HEK293 (cell line): ENCODE measurements around the gene CD244.

ENCODE experiments used
- HOXA7 ChIP-seq: sonication (generic); formaldehyde crosslinking; IDR thresholded peaks from 2 replicates; pipeline ENCODE4 v1.8.1; 2022; ENCODE audit warnings: missing genetic modification reagents, borderline replicate concordance
- ZBTB8A ChIP-seq: fragments of 450-650 bp; formaldehyde crosslinking; IDR thresholded peaks from 2 replicates; pipeline ENCODE4 v1.5.1; 2016; ENCODE audit warnings: missing biosample characterization, missing genetic modification characterization
- ZFP3 ChIP-seq: fragments of 450-650 bp; formaldehyde crosslinking; IDR thresholded peaks from 2 replicates; pipeline ENCODE4 v1.5.1; 2016; ENCODE audit warnings: low read depth, missing biosample characterization, missing genetic modification characterization
- ZNF610 ChIP-seq: fragments of 450-650 bp; formaldehyde crosslinking; IDR thresholded peaks from 2 replicates; pipeline ENCODE4 v1.5.1; 2016; ENCODE audit warnings: missing biosample characterization, missing genetic modification characterization, borderline replicate concordance
- ZNF629 ChIP-seq: fragments of 450-650 bp; formaldehyde crosslinking; IDR thresholded peaks from 2 replicates; pipeline ENCODE4 v1.5.1; 2017; ENCODE audit warnings: missing biosample characterization, missing genetic modification characterization
- TF ChIP-seq, protein P1 (sequence below): fragments of 450-650 bp; formaldehyde crosslinking; IDR thresholded peaks from 2 replicates; pipeline ENCODE4 v1.5.1; 2016; ENCODE audit warnings: missing biosample characterization, missing genetic modification characterization
- TF ChIP-seq, protein P2 (sequence below): fragments of 450-650 bp; formaldehyde crosslinking; conservative IDR thresholded peaks from 2 replicates; pipeline ENCODE4 v1.5.1; 2016; ENCODE audit warnings: low read depth, missing biosample characterization, missing genetic modification characterization
- TF ChIP-seq, protein P3 (sequence below): fragments of 450-650 bp; formaldehyde crosslinking; IDR thresholded peaks from 2 replicates; pipeline ENCODE4 v1.5.1; 2016; ENCODE audit warnings: missing biosample characterization, missing genetic modification characterization

DNA sequence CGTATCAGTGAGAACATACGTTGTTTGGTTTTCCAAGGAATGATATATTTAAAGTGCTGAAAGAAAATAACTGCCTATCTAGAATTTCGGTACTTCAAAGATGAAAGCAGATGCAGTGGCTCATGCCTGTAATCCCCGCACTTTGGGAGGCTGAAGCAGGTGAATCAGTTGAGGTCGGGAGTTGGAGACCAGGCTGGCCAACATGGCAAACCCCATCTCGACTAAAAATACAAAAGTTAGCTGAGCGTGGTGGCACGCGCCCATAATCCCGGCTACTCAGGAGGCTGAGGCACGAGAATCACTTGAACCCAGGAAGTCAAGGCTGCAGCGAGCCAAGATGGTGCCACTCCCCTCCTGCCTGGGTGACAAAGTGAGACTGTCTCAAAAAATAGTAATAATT, 16.4 kb downstream of the CD244 start:
- TF ChIP-seq, protein P1, sequence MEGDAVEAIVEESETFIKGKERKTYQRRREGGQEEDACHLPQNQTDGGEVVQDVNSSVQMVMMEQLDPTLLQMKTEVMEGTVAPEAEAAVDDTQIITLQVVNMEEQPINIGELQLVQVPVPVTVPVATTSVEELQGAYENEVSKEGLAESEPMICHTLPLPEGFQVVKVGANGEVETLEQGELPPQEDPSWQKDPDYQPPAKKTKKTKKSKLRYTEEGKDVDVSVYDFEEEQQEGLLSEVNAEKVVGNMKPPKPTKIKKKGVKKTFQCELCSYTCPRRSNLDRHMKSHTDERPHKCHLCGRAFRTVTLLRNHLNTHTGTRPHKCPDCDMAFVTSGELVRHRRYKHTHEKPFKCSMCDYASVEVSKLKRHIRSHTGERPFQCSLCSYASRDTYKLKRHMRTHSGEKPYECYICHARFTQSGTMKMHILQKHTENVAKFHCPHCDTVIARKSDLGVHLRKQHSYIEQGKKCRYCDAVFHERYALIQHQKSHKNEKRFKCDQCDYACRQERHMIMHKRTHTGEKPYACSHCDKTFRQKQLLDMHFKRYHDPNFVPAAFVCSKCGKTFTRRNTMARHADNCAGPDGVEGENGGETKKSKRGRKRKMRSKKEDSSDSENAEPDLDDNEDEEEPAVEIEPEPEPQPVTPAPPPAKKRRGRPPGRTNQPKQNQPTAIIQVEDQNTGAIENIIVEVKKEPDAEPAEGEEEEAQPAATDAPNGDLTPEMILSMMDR: no peak
- TF ChIP-seq ZNF610 (tag by site-specific recombination): no peak
- no peak for TF ChIP-seq HOXA7 (CRISPR knock-in tag)
- no peak for TF ChIP-seq ZNF629 (tag by site-specific recombination)
- TF ChIP-seq ZBTB8A (tag by site-specific recombination): no peak
- TF ChIP-seq, protein P2, sequence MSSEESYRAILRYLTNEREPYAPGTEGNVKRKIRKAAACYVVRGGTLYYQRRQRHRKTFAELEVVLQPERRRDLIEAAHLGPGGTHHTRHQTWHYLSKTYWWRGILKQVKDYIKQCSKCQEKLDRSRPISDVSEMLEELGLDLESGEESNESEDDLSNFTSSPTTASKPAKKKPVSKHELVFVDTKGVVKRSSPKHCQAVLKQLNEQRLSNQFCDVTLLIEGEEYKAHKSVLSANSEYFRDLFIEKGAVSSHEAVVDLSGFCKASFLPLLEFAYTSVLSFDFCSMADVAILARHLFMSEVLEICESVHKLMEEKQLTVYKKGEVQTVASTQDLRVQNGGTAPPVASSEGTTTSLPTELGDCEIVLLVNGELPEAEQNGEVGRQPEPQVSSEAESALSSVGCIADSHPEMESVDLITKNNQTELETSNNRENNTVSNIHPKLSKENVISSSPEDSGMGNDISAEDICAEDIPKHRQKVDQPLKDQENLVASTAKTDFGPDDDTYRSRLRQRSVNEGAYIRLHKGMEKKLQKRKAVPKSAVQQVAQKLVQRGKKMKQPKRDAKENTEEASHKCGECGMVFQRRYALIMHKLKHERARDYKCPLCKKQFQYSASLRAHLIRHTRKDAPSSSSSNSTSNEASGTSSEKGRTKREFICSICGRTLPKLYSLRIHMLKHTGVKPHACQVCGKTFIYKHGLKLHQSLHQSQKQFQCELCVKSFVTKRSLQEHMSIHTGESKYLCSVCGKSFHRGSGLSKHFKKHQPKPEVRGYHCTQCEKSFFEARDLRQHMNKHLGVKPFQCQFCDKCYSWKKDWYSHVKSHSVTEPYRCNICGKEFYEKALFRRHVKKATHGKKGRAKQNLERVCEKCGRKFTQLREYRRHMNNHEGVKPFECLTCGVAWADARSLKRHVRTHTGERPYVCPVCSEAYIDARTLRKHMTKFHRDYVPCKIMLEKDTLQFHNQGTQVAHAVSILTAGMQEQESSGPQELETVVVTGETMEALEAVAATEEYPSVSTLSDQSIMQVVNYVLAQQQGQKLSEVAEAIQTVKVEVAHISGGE: no peak
- TF ChIP-seq, protein P3, sequence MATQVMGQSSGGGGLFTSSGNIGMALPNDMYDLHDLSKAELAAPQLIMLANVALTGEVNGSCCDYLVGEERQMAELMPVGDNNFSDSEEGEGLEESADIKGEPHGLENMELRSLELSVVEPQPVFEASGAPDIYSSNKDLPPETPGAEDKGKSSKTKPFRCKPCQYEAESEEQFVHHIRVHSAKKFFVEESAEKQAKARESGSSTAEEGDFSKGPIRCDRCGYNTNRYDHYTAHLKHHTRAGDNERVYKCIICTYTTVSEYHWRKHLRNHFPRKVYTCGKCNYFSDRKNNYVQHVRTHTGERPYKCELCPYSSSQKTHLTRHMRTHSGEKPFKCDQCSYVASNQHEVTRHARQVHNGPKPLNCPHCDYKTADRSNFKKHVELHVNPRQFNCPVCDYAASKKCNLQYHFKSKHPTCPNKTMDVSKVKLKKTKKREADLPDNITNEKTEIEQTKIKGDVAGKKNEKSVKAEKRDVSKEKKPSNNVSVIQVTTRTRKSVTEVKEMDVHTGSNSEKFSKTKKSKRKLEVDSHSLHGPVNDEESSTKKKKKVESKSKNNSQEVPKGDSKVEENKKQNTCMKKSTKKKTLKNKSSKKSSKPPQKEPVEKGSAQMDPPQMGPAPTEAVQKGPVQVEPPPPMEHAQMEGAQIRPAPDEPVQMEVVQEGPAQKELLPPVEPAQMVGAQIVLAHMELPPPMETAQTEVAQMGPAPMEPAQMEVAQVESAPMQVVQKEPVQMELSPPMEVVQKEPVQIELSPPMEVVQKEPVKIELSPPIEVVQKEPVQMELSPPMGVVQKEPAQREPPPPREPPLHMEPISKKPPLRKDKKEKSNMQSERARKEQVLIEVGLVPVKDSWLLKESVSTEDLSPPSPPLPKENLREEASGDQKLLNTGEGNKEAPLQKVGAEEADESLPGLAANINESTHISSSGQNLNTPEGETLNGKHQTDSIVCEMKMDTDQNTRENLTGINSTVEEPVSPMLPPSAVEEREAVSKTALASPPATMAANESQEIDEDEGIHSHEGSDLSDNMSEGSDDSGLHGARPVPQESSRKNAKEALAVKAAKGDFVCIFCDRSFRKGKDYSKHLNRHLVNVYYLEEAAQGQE (tag by site-specific recombination): no peak
- TF ChIP-seq ZFP3 (tag by site-specific recombination): no peak
